Progenitor cell of endocrine pancreas (in vitro differentiated cells): Measurements from ENCODE around the gene PAX5. TPM values are rescaled to one million over a fixed set of nuclear protein-coding genes. Genes with fewer than 3 reads are reported as not detected.

Source experiments
- DNase-seq: peaks from one replicate; pipeline ENCODE4 v3.0.0; 2021; ENCODE audit warnings: low spot score; ENCODE audit not compliant: unreplicated experiment
- H3K27ac Mint-ChIP-seq: 2 replicates; pipeline ENCODE4 v1.8.0; 2021; ENCODE audit warnings: mild to moderate bottlenecking, moderate library complexity, mixed read lengths
- H3K27me3 Mint-ChIP-seq: 2 replicates; pipeline ENCODE4 v1.8.0; 2021; ENCODE audit warnings: mixed read lengths
- H3K36me3 Mint-ChIP-seq: 2 replicates; pipeline ENCODE4 v1.8.0; 2022; ENCODE audit warnings: mixed read lengths; ENCODE audit not compliant: insufficient read depth
- H3K4me1 Mint-ChIP-seq: 2 replicates; pipeline ENCODE4 v1.8.0; 2021; ENCODE audit warnings: low read depth, mixed read lengths
- H3K4me3 Mint-ChIP-seq: 2 replicates; pipeline ENCODE4 v1.8.0; 2021; ENCODE audit warnings: low read depth, mild to moderate bottlenecking, moderate library complexity, mixed read lengths
- H3K9me3 Mint-ChIP-seq: 2 replicates; pipeline ENCODE4 v1.8.0; 2021; ENCODE audit warnings: low read depth, mixed read lengths
- CTCF ChIP-seq: fragments of 200-600 bp; sonication (generic); IDR thresholded peaks from one replicate; pipeline ENCODE4 v1.5.0; 2021; ENCODE audit warnings: antibody characterized with exemption, mild to moderate bottlenecking; ENCODE audit not compliant: unreplicated experiment
- total RNA-seq: library from RNA; stranded (reverse); gene quantifications from 2 replicates; pipeline ENCODE4 v1.2.1, GENCODE V29; 2021

PAX5 gene
- total RNA-seq, 1 donor from 2014 or later, result not detected

- Mint-ChIP-seq H3K4me3 (no peak overlapping the region), H3K36me3 (no peaks in the 10 kb centered on the region), H3K4me1 (peaks cover 44% of the 10 kb centered on the region), H3K27ac (no peak overlapping the region), H3K9me3 (no peaks in the 10 kb centered on the region), H3K27me3 (peaks cover 68% of the 10 kb centered on the region)
- no peak for TF ChIP-seq CTCF
- no peak for DNase-seq
These were observed 165.3 kb downstream of the PAX5 start for GRCh38 chr9:36868586-36869282.

DNA sequence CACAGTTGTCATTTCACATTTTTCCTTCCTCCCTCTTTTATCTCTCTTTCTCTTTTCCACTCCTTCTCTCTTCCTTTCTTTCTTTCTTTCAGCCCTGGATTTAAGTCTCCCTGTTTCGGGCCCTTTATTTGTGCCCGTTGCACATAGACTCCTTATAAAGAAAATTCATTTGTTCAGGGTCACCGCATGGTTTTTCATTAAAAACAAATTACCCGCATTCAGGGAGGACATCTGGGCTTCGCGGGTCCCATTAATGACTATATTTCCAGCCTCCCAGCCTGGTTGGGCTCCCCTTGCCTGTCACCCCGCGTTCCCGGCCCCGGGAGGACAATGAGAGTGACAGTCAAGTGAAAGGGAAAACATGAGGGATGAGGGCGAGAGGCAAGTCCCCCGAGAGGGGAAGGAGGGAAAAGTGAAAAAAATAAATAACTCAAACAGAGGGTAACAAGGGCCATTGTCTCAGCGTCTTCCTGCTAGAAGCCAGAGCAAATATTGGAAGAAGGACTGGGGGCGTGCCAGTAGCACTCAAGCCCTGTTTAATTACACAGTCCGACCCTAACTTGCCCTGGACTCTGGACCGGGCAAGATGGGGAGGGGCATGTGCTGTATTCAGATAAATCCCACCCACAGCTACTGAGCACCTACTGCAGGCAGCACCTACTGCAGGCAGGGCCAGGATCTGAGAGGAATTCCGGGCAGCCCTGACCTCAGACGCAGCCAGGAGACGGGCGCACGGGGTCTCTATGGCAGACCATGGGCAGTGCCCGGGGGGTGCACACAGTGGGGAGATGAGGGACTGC lies 166.2 kb downstream of the PAX5 start:
- Mint-ChIP-seq H3K36me3 (no peaks in the 10 kb centered on the region), H3K27ac (peak overlapping the region; percentile 93), H3K4me1 (peaks cover 44% of the 10 kb centered on the region), H3K9me3 (no peaks in the 10 kb centered on the region), H3K4me3 (peak overlapping the region; percentile 43), H3K27me3 (peaks cover 65% of the 10 kb centered on the region)
- DNase-seq, result peak; percentile 52
- TF ChIP-seq CTCF, result no peak

- H3K4me3 Mint-ChIP-seq, result no peak overlapping the region
- H3K9me3 Mint-ChIP-seq, result no peaks in the 10 kb centered on the region
- TF ChIP-seq CTCF, result no peak
- peaks cover 66% of the 10 kb centered on the region for H3K27me3 Mint-ChIP-seq
- no peaks in the 10 kb centered on the region for H3K36me3 Mint-ChIP-seq
- no peak for DNase-seq
- H3K4me1 Mint-ChIP-seq, result peaks cover 44% of the 10 kb centered on the region
- peak overlapping the region; percentile 93 for H3K27ac Mint-ChIP-seq
These were observed 166.8 kb downstream of the PAX5 start for GRCh38 chr9:36867241-36867640.

DNA sequence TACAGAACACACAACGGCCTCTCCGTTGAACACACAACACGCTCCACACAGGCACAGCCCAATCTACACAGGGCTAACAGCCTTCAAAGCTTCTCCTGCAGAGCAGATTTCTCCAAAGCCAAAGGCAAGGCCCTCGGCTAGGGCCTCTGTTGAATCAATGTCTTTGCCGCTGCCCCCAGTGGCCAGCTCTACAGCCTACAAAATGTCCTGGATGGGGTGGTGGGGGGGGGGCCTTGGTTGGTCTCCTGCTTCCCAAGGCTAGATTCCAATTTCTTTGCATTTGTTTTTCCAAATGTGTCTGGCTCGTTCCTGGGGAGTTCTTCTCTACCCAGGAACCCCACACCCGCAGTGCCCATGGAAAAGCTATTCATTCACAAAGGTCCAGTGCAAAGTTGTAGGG lies 167.2 kb downstream of the PAX5 start:
- Mint-ChIP-seq H3K27ac (no peak overlapping the region), H3K4me1 (peaks cover 44% of the 10 kb centered on the region), H3K9me3 (no peaks in the 10 kb centered on the region), H3K27me3 (peaks cover 66% of the 10 kb centered on the region), H3K36me3 (no peaks in the 10 kb centered on the region), H3K4me3 (no peak overlapping the region)
- peak; percentile 37 for TF ChIP-seq CTCF
- no peak for DNase-seq

DNA sequence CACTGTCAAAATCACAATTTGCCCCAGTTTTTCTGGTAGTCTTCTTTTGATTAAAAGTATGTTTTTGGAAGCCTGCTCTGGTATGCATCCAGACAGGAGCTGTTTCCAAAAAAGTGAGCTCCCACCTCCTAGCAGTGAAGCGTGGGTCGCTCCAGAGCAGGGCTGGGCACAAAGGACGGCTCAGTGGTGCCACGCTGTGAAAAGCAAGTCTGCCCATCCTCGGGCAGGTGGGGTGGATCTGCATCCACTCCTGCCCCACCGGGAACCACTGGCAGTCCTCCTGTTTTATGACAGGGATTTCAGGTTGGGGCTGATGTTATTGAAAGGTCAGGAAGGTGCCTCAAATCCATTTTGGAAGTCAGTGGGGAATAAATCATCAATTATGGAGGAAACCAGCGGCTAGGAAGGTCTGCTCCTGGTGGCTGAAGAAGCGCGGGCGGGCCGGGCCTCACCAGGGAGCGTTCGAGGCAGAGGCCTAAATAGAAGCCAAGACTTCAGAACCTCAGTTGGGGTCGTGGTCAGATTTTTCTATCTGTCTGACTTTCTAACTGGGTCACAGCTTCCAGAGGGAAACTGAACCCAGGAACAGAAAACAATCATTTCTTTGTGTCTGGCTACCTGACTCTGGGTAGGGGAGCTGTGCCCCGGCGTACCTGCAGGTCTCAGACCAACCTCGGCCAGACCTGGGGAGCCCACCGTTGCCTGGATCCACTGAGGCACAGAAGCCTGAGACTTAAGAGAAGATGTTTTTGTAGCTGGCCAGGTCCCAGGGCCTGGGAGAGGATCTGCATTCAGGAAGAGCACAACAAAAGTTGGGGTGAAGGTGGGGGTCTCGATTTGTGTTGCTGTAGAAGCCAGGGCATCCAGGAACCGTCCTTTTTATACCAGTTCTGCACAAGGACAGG lies 168.1 kb downstream of the PAX5 start:
- Mint-ChIP-seq H3K27me3 (peaks cover 66% of the 10 kb centered on the region), H3K4me1 (peaks cover 42% of the 10 kb centered on the region), H3K4me3 (no peak overlapping the region)

More for the DNA sequence above, 168.1 kb downstream of the PAX5 start:
- Mint-ChIP-seq H3K36me3 (no peaks in the 10 kb centered on the region), H3K27ac (peak overlapping the region; percentile 47), H3K9me3 (no peaks in the 10 kb centered on the region)
- TF ChIP-seq CTCF, result no peak
- DNase-seq, result no peak
